HCT116 (cell line): ENCODE results near the gene ACP2. TPM values are rescaled to one million over a fixed set of nuclear protein-coding genes. Genes with fewer than 3 reads are reported as not detected.

Experiments used
- ATAC-seq: fragments of 200-7000 bp; cut with Tn5 transposase; 2 replicates; pipeline ENCODE4 v1.9.1; 2020; ENCODE audit warnings: mild to moderate bottlenecking, moderate library complexity
- BruUV-seq: library from RNA; stranded (reverse); fragments of 400-500 nt; replicated peaks from 2 replicates; lab custom pipeline; 2021; lab: Mats Ljungman, UMichigan
- CTCF ChIA-PET: fragments of 300-600 bp; sonication (Branson Sonifier 250); formaldehyde crosslinking; loops from one replicate; lab custom pipeline; 2021; ENCODE audit warnings: antibody characterized with exemption; lab: Charles Lee
- POLR2A ChIA-PET: fragments of 300-600, 350-600 bp; sonication (Branson Sonifier 250); formaldehyde crosslinking; loops from one replicate; lab custom pipeline; 2021; ENCODE audit warnings: antibody characterized with exemption; lab: Charles Lee
- RAD21 ChIA-PET, 2 experiments: fragments of 300-600 bp; sonication (Branson Sonifier 250); formaldehyde crosslinking; loops; one replicate each; lab custom pipeline; 2023; ENCODE audit warnings: low total read pairs in 2 of 2; ENCODE audit not compliant: uncharacterized antibody in 2 of 2, unreplicated experiment in 2 of 2, low non-redundant PET in 1 of 2; lab: Charles Lee
- DNase-seq: peaks from one replicate; pipeline ENCODE4 v3.0.0-alpha.2; 2010; ENCODE audit warnings: low read depth, low spot score
- H2AFZ ChIP-seq: fragments of 200-600 bp; shearing (Covaris generic), sonication (generic); 2 replicates; pipeline ENCODE4 v1.6.1; 2017; ENCODE audit warnings: low read depth, mixed run types, mixed read lengths, antibody characterized with exemption, low read length; ENCODE audit not compliant: poor library complexity, severe bottlenecking
- H3K27ac ChIP-seq: 2 replicates; pipeline ENCODE4 v1.5.1; 2012; ENCODE audit warnings: low read depth, low read length
- H3K27me3 ChIP-seq: fragments of 200-600 bp; sonication (generic); 2 replicates; pipeline ENCODE4 v1.6.1; 2016; ENCODE audit warnings: mixed run types, low read length, mixed read lengths; ENCODE audit not compliant: insufficient read depth
- H3K36me3 ChIP-seq, 2 experiments: fragments of 200-500 bp in 1 of 2; fragments of 200-600 bp in 1 of 2; sonication (Bioruptor generic) in 1 of 2; sonication (generic) in 1 of 2; 2 replicates each; pipeline versions ENCODE4 v1.5.1 to v1.6.1; 2014 to 2016; ENCODE audit warnings: low read length in 2 of 2, inconsistent platforms in 1 of 2, mixed read lengths in 1 of 2, mixed run types in 1 of 2; ENCODE audit not compliant: insufficient read depth in 2 of 2, control insufficient read depth in 1 of 2
- H3K4me1 ChIP-seq, 2 experiments: fragments of 200-600 bp in 1 of 2; sonication (generic) in 1 of 2; 2 replicates each; pipeline versions ENCODE4 v1.5.1 to v1.6.1; 2012 to 2017; ENCODE audit warnings: low read length in 2 of 2, inconsistent platforms in 1 of 2, mild to moderate bottlenecking in 1 of 2, mixed read lengths in 1 of 2, mixed run types in 1 of 2, moderate library complexity in 1 of 2; ENCODE audit not compliant: insufficient read depth in 2 of 2, control insufficient read depth in 1 of 2
- H3K4me2 ChIP-seq: fragments of 200-600 bp; sonication (generic); 2 replicates; pipeline ENCODE4 v1.6.1; 2017; ENCODE audit warnings: mixed run types, low read length, mixed read lengths
- H3K4me3 ChIP-seq, 2 experiments: fragments of 200-600 bp in 1 of 2; sonication (generic) in 1 of 2; replicated peaks in 1 of 2; 2 replicates each; pipeline ENCODE4 v1.5.1; 2011 to 2016; ENCODE audit warnings: low read length in 2 of 2, control low read depth in 1 of 2, low read depth in 1 of 2, mild to moderate bottlenecking in 1 of 2, mixed read lengths in 1 of 2, mixed run types in 1 of 2
- H3K79me2 ChIP-seq: fragments of 200-600 bp; sonication (generic); 2 replicates; pipeline ENCODE4 v1.6.1; 2017; ENCODE audit warnings: mild to moderate bottlenecking, mixed run types, low read length, moderate library complexity, mixed read lengths; ENCODE audit not compliant: insufficient read depth
- H3K9ac ChIP-seq: fragments of 200-600 bp; sonication (generic); 2 replicates; pipeline ENCODE4 v1.6.1; 2016; ENCODE audit warnings: low read length, mixed read lengths
- H3K9me2 ChIP-seq: fragments of 200-600 bp; sonication (generic), shearing (Covaris generic); 2 replicates; pipeline ENCODE4 v1.6.1; 2017; ENCODE audit warnings: mixed run types, mild to moderate bottlenecking, moderate library complexity; ENCODE audit not compliant: insufficient read depth
- H3K9me3 ChIP-seq, 2 experiments: fragments of 200-500 bp in 1 of 2; fragments of 200-600 bp in 1 of 2; sonication (Bioruptor generic) in 1 of 2; sonication (generic) in 1 of 2; 2 replicates each; pipeline ENCODE4 v1.6.1; 2014 to 2017; ENCODE audit warnings: low read length in 2 of 2, mixed read lengths in 2 of 2, inconsistent platforms in 1 of 2, low read depth in 1 of 2, mild to moderate bottlenecking in 1 of 2, mixed run types in 1 of 2, moderate library complexity in 1 of 2; ENCODE audit not compliant: control insufficient read depth in 1 of 2, insufficient read depth in 1 of 2
- H4K20me1 ChIP-seq: fragments of 200-600 bp; sonication (generic), shearing (Covaris generic); 2 replicates; pipeline ENCODE4 v1.6.1; 2017; ENCODE audit warnings: mixed run types, mild to moderate bottlenecking, moderate library complexity; ENCODE audit not compliant: insufficient read depth
- CBX3 ChIP-seq: IDR thresholded peaks from 2 replicates; pipeline ENCODE4 v1.6.1; 2012; ENCODE audit warnings: low read depth
- CEBPB ChIP-seq: IDR thresholded peaks from 2 replicates; pipeline ENCODE4 v1.6.1; 2012; ENCODE audit warnings: low read depth
- EGR1 ChIP-seq: IDR thresholded peaks from 2 replicates; pipeline ENCODE4 v1.6.1; 2012; ENCODE audit warnings: low read depth
- ELF1 ChIP-seq: IDR thresholded peaks from 2 replicates; pipeline ENCODE4 v1.6.1; 2012; ENCODE audit warnings: low read depth, borderline replicate concordance
- EZH2phosphoT487 ChIP-seq: fragments of 200-600 bp; IDR thresholded peaks from 2 replicates; pipeline ENCODE4 v1.6.1; 2018; ENCODE audit warnings: antibody characterized with exemption, borderline replicate concordance
- JUND ChIP-seq: IDR thresholded peaks from 2 replicates; pipeline ENCODE4 v1.6.1; 2012
- POLR2AphosphoS5 ChIP-seq: IDR thresholded peaks from 2 replicates; pipeline ENCODE4 v1.6.1; 2011; ENCODE audit warnings: mild to moderate bottlenecking, low read depth, low read length, moderate library complexity
- RAD21 ChIP-seq: IDR thresholded peaks from 2 replicates; pipeline ENCODE4 v1.6.1; 2012; ENCODE audit warnings: low read depth, mild to moderate bottlenecking
- TCF7L2 ChIP-seq: IDR thresholded peaks from 2 replicates; pipeline ENCODE4 v1.7.0; 2011; ENCODE audit warnings: borderline replicate concordance, inconsistent platforms; ENCODE audit not compliant: insufficient read depth, insufficient read length; ENCODE audit errors: extremely low read depth
- YY1 ChIP-seq: IDR thresholded peaks from 2 replicates; pipeline ENCODE4 v1.6.1; 2011; ENCODE audit warnings: low read length, low read depth, moderate library complexity, mild to moderate bottlenecking; ENCODE audit not compliant: insufficient replicate concordance; ENCODE audit errors: extremely low read depth
- ZFX ChIP-seq: fragments of 450-650 bp; IDR thresholded peaks from 2 replicates; pipeline ENCODE4 v1.6.1; 2017
- ZNF274 ChIP-seq: fragments of 200-500 bp; sonication (Bioruptor generic); IDR thresholded peaks from 2 replicates; pipeline ENCODE4 v1.6.1; 2014; ENCODE audit warnings: mild to moderate bottlenecking, low read depth, low read length, inconsistent platforms
- intact Hi-C: fragments of 100-400 bp; cut with micrococcal nuclease; formaldehyde crosslinking; loops from 2 replicates; pipeline ENCODE4 v1.10.0; 2022
- total RNA-seq: library from RNA; stranded (reverse); gene quantifications from one replicate; pipeline ENCODE4 v1.2.1, GENCODE V29; 2021; ENCODE audit not compliant: unreplicated experiment
- TF ChIP-seq, protein P1 (sequence below): IDR thresholded peaks from 2 replicates; pipeline ENCODE4 v1.6.1; 2012; ENCODE audit warnings: low read depth
- TF ChIP-seq, protein P2 (sequence below): IDR thresholded peaks from 2 replicates; pipeline ENCODE4 v1.6.1; 2012
- TF ChIP-seq, protein P3 (sequence below), 3 experiments: fragments of 200-600 bp in 1 of 3; sonication (generic) in 1 of 3; IDR thresholded peaks in 2 of 3; conservative IDR thresholded peaks in 1 of 3; 2 replicates each; pipeline ENCODE4 v1.5.1; 2012 to 2017; ENCODE audit warnings: low read depth in 2 of 3, low read length in 2 of 3, antibody characterized with exemption in 1 of 3, borderline replicate concordance in 1 of 3, control low read depth in 1 of 3, mild to moderate bottlenecking in 1 of 3, mixed read lengths in 1 of 3, mixed run types in 1 of 3, moderate library complexity in 1 of 3; ENCODE audit not compliant: insufficient read depth in 1 of 3
- TF ChIP-seq, protein P4 (sequence below): IDR thresholded peaks from 2 replicates; pipeline ENCODE4 v1.6.1; 2011; ENCODE audit warnings: mild to moderate bottlenecking, low read length, moderate library complexity; ENCODE audit not compliant: insufficient replicate concordance; ENCODE audit errors: extremely low read depth

Gene ACP2
- total RNA-seq, 1 experiment from 2014 or later: 21.5 TPM

DNA sequence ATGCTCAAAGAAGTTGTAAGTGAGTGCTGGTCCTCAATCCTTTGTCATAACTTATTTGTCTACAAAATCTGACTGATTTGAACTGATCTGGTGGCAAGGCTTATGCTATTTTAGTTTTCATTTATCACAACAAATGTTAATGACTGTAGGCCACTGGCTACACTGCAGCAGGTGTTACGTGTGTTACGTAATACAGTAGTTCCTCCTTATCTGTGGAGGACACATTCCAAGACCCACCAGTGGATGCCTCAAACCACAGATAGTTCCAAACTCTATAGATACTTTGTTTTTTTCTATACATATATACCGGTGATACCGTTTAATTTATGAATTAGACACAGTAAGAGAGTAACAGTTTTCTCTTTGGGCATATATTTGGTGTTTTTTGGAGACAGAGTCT is 28.3 kb upstream of the ACP2 start:
- ATAC-seq (no peak), DNase-seq (no peak)
- CTCF ChIA-PET: no interaction called here

More for the DNA sequence above, 28.3 kb upstream of the ACP2 start:
- Histone ChIP-seq H3K27ac (no peak overlapping the region), H3K9me3 (no peaks in the 10 kb centered on the region), H3K9me2 (no peaks in the 10 kb centered on the region), H4K20me1 (no peaks in the 10 kb centered on the region), H3K9ac (no peak overlapping the region), H3K4me3 (no peak overlapping the region), H2AFZ (no peak overlapping the region), H3K36me3 (peaks cover 36 to 56% of the 10 kb centered on the region in 2 experiments), H3K4me1 (0 out of 4 replicates have a peak, but pooled peaks cover 0 to under 1% of the 10 kb centered on the region in 2 experiments), H3K27me3 (no peaks in the 10 kb centered on the region), H3K79me2 (peaks cover 23% of the 10 kb centered on the region), H3K4me2 (no peak overlapping the region)
- no TSS peak for BruUV-seq
- intact Hi-C loops: no loop called here
- TF ChIP-seq, protein P1, sequence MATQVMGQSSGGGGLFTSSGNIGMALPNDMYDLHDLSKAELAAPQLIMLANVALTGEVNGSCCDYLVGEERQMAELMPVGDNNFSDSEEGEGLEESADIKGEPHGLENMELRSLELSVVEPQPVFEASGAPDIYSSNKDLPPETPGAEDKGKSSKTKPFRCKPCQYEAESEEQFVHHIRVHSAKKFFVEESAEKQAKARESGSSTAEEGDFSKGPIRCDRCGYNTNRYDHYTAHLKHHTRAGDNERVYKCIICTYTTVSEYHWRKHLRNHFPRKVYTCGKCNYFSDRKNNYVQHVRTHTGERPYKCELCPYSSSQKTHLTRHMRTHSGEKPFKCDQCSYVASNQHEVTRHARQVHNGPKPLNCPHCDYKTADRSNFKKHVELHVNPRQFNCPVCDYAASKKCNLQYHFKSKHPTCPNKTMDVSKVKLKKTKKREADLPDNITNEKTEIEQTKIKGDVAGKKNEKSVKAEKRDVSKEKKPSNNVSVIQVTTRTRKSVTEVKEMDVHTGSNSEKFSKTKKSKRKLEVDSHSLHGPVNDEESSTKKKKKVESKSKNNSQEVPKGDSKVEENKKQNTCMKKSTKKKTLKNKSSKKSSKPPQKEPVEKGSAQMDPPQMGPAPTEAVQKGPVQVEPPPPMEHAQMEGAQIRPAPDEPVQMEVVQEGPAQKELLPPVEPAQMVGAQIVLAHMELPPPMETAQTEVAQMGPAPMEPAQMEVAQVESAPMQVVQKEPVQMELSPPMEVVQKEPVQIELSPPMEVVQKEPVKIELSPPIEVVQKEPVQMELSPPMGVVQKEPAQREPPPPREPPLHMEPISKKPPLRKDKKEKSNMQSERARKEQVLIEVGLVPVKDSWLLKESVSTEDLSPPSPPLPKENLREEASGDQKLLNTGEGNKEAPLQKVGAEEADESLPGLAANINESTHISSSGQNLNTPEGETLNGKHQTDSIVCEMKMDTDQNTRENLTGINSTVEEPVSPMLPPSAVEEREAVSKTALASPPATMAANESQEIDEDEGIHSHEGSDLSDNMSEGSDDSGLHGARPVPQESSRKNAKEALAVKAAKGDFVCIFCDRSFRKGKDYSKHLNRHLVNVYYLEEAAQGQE: no peak
- TF ChIP-seq ZNF274: no peak
- no peak for TF ChIP-seq TCF7L2
- TF ChIP-seq, protein P2, sequence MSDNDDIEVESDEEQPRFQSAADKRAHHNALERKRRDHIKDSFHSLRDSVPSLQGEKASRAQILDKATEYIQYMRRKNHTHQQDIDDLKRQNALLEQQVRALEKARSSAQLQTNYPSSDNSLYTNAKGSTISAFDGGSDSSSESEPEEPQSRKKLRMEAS: no peak
- TF ChIP-seq, protein P3, sequence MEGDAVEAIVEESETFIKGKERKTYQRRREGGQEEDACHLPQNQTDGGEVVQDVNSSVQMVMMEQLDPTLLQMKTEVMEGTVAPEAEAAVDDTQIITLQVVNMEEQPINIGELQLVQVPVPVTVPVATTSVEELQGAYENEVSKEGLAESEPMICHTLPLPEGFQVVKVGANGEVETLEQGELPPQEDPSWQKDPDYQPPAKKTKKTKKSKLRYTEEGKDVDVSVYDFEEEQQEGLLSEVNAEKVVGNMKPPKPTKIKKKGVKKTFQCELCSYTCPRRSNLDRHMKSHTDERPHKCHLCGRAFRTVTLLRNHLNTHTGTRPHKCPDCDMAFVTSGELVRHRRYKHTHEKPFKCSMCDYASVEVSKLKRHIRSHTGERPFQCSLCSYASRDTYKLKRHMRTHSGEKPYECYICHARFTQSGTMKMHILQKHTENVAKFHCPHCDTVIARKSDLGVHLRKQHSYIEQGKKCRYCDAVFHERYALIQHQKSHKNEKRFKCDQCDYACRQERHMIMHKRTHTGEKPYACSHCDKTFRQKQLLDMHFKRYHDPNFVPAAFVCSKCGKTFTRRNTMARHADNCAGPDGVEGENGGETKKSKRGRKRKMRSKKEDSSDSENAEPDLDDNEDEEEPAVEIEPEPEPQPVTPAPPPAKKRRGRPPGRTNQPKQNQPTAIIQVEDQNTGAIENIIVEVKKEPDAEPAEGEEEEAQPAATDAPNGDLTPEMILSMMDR (IDR thresholded peaks at IDR 0.05 in 2 of 3, conservative IDR thresholded peaks at IDR 0.05 in 1 of 3; ENCODE audit: borderline replicate concordance in 1 of 3, insufficient read depth in 1 of 3, low read depth in 2 of 3, low read length in 2 of 3): no peak
- TF ChIP-seq RAD21: no peak
- no peak for TF ChIP-seq ZFX
- no peak for TF ChIP-seq YY1
- no peak for TF ChIP-seq EGR1
- no peak for TF ChIP-seq CEBPB
- no peak for TF ChIP-seq ELF1
- no peak for TF ChIP-seq JUND
- TF ChIP-seq CBX3: no peak
- no peak for TF ChIP-seq POLR2AphosphoS5
- TF ChIP-seq EZH2phosphoT487: no peak
- TF ChIP-seq, protein P4, sequence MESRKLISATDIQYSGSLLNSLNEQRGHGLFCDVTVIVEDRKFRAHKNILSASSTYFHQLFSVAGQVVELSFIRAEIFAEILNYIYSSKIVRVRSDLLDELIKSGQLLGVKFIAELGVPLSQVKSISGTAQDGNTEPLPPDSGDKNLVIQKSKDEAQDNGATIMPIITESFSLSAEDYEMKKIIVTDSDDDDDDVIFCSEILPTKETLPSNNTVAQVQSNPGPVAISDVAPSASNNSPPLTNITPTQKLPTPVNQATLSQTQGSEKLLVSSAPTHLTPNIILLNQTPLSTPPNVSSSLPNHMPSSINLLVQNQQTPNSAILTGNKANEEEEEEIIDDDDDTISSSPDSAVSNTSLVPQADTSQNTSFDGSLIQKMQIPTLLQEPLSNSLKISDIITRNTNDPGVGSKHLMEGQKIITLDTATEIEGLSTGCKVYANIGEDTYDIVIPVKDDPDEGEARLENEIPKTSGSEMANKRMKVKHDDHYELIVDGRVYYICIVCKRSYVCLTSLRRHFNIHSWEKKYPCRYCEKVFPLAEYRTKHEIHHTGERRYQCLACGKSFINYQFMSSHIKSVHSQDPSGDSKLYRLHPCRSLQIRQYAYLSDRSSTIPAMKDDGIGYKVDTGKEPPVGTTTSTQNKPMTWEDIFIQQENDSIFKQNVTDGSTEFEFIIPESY: no peak
- POLR2A ChIA-PET: no interaction called here
- RAD21 ChIA-PET: no interaction called here
